Nephron progenitor cell (in vitro differentiated cells): ENCODE measurements around the gene ADGRV1.

ENCODE experiments used
- DNase-seq: peaks from one replicate; pipeline ENCODE4 v3.0.0; 2021
- H3K27ac Mint-ChIP-seq: 2 replicates; pipeline ENCODE4 v1.8.0; 2021; ENCODE audit warnings: mild to moderate bottlenecking, moderate library complexity, mixed read lengths
- H3K27me3 Mint-ChIP-seq: 2 replicates; pipeline ENCODE4 v1.8.0; 2021; ENCODE audit warnings: mild to moderate bottlenecking, low read depth, mixed read lengths; ENCODE audit not compliant: poor library complexity
- H3K36me3 Mint-ChIP-seq: 2 replicates; pipeline ENCODE4 v1.8.0; 2021; ENCODE audit warnings: low read depth, mixed read lengths
- H3K4me1 Mint-ChIP-seq: 2 replicates; pipeline ENCODE4 v1.8.0; 2021; ENCODE audit warnings: mixed read lengths
- H3K4me3 Mint-ChIP-seq: 2 replicates; pipeline ENCODE4 v1.8.0; 2021; ENCODE audit warnings: mild to moderate bottlenecking, moderate library complexity, mixed read lengths
- H3K9me3 Mint-ChIP-seq: 2 replicates; pipeline ENCODE4 v1.8.0; 2021; ENCODE audit warnings: mild to moderate bottlenecking, moderate library complexity, mixed read lengths
- TF ChIP-seq, protein P1 (sequence below): fragments of 200-600 bp; sonication (generic); IDR thresholded peaks from 2 replicates; pipeline ENCODE4 v1.5.0; 2021; ENCODE audit warnings: antibody characterized with exemption

The ADGRV1 gene

DNA sequence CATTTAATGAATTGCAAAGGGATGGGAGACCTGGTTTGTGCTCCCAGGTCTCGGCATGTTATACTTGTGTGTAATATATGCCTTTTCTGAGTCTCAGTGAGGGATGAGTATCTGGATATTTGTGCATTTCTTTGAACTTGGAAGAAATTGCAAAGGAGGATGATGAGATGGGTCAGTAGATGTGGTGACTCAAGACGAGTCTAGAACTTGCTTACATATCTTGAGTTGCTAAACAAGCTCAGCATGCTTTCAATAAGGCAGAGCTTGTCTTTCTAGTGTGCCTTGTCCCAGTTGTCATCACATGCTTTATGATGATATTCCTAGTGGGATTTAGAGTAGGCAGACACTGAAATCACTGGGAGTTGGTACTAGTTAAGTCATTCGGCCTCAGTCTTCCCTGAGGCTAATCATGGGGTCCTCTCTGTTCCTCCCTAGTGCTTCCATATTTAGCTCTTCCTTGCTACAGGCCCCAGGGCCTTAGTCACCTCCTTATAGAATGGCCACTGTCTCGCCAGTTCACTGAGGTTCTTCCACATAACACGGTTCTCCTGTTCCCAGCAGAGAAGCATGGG is 602.2 kb downstream of the ADGRV1 start:
- no peaks in the 10 kb centered on the region for H3K9me3 Mint-ChIP-seq
- peaks cover 7% of the 10 kb centered on the region for H3K4me1 Mint-ChIP-seq
- no peak for DNase-seq
- TF ChIP-seq, protein P1, sequence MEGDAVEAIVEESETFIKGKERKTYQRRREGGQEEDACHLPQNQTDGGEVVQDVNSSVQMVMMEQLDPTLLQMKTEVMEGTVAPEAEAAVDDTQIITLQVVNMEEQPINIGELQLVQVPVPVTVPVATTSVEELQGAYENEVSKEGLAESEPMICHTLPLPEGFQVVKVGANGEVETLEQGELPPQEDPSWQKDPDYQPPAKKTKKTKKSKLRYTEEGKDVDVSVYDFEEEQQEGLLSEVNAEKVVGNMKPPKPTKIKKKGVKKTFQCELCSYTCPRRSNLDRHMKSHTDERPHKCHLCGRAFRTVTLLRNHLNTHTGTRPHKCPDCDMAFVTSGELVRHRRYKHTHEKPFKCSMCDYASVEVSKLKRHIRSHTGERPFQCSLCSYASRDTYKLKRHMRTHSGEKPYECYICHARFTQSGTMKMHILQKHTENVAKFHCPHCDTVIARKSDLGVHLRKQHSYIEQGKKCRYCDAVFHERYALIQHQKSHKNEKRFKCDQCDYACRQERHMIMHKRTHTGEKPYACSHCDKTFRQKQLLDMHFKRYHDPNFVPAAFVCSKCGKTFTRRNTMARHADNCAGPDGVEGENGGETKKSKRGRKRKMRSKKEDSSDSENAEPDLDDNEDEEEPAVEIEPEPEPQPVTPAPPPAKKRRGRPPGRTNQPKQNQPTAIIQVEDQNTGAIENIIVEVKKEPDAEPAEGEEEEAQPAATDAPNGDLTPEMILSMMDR: no peak
- no peaks in the 10 kb centered on the region for H3K27me3 Mint-ChIP-seq
- H3K4me3 Mint-ChIP-seq: no peak overlapping the region
- H3K36me3 Mint-ChIP-seq: peaks cover 15% of the 10 kb centered on the region
- no peak overlapping the region for H3K27ac Mint-ChIP-seq

DNA sequence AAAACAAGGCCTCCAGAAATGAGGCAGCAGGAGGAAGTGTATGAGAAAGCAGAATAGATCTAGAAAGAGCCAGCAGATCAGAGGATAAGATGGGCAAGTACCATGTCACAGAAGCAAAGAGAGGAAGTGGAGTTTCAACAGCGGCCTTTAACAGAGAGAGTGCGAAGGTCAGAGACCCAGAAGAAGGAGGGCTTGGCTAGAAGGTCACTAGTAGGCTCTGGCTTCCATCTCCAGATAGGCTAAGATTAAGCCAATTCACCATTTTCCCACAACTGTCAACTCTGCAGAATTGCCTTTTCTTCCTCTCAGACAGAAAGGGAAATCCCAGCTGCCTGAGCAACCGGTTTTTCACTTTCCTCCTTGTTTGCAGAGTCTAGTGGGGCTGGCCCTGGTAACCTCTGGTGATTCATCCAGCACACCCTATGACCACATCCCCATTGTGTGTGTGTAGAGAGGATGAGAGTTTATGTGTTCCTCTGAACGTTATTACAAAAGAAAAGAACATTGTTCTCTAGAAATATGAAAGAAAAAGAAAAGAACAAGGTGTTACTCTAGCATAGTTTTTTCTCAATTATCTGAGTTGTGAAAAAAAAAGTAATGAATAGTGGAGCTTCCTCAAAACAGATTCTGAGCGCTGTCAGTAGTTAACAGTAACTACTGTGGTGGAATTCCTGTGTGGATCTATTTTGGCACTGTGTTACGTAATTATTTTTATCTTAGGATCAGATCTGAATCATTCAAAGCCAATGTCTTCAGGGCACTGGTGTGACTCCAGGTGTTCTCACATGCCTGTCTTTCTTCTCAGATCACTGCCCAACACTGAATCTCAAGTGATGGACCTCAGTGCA is 604.2 kb downstream of the ADGRV1 start:
- no peak for DNase-seq
- TF ChIP-seq, protein P1: no peak
- no peaks in the 10 kb centered on the region for H3K27me3 Mint-ChIP-seq
- no peak overlapping the region for H3K4me3 Mint-ChIP-seq
- H3K27ac Mint-ChIP-seq: peak overlapping the region; percentile 64
- H3K36me3 Mint-ChIP-seq: peaks cover 9% of the 10 kb centered on the region
- H3K9me3 Mint-ChIP-seq: no peaks in the 10 kb centered on the region
- peaks cover 7% of the 10 kb centered on the region for H3K4me1 Mint-ChIP-seq

DNA sequence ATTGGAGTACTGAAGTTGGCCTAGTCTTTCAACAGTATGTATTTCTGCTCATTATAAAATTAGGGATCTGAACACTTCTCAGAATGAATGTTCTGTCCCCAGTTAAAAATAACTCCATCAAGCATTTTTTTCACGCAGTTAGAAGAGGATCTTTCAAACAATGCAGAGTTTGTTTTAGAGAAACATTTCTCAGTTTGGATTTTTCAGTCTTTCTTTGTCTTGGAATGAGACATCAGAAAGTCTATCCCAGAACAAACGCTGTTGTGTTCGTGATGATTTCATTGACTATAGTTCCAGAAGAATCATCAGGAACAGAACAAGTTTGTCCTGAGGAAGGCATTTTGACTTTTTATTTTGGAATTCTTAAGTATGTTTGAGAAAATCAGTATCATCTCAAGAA is 605.8 kb downstream of the ADGRV1 start:
- no peak overlapping the region for H3K4me3 Mint-ChIP-seq
- H3K36me3 Mint-ChIP-seq: no peaks in the 10 kb centered on the region
- peaks cover 7% of the 10 kb centered on the region for H3K4me1 Mint-ChIP-seq
- H3K27me3 Mint-ChIP-seq: no peaks in the 10 kb centered on the region
- no peaks in the 10 kb centered on the region for H3K9me3 Mint-ChIP-seq
- TF ChIP-seq, protein P1: no peak
- no peak overlapping the region for H3K27ac Mint-ChIP-seq
- DNase-seq: no peak

DNA sequence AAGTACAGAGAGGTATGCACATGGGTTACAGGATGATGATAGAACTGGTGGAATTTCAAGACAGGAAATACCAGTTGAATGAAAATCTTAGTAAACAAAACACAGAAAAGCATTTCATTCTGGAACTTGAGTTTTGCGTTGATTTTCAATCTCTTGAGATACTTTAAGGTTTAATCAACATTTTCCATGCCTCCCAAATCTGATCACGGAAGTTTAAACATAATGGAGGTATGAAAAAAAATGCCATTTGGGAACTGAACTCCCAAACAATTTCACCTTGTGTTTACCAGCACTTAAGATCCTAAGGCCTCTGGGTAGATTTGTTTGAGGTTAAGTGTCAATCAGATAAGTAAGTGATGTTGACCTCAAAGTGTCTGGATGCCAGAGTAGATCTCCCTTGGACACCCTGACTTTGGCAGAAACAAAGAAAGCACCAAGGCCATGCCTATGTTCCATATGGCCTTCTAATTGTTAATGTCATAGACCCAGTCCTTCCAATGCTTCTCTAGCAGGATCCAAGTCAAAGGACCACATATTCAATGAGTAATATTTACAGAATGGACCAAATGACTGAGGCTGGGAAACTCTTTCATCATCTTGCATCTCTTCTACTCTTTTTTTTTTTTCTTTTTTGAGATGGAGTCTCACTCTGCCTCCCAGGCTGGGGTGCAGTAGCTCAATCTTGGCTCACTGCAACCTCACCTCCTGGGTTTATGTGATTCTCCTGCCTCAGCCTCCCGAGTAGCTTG is 607.6 kb downstream of the ADGRV1 start:
- H3K27ac Mint-ChIP-seq: no peak overlapping the region
- no peaks in the 10 kb centered on the region for H3K36me3 Mint-ChIP-seq
- TF ChIP-seq, protein P1: no peak
- H3K4me3 Mint-ChIP-seq: no peak overlapping the region
- no peak for DNase-seq
- H3K27me3 Mint-ChIP-seq: no peaks in the 10 kb centered on the region
- peaks cover 7% of the 10 kb centered on the region for H3K4me1 Mint-ChIP-seq
- no peaks in the 10 kb centered on the region for H3K9me3 Mint-ChIP-seq

DNA sequence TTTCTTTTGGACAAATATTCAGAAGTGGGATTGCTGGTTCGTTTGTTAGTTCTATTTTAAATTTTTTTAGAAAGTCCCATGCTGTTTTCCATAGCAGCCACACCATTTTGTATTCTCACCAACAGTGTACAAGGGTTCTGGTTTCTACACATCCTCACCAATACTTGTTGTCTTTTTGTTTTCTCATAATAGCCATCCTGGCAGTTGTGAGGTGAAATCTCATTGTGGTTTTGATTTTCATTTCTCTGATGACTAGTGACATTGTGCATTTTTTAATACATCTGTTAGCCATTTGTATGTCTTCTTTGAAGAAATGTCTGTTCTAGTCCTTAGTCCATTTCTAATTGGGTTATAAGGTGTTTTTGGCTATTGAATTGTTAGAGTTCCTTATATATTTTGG is 610.3 kb downstream of the ADGRV1 start:
- TF ChIP-seq, protein P1: no peak
- DNase-seq: no peak
- Mint-ChIP-seq H3K9me3 (no peaks in the 10 kb centered on the region), H3K36me3 (no peaks in the 10 kb centered on the region), H3K27ac (no peak overlapping the region), H3K4me3 (no peak overlapping the region), H3K4me1 (no peaks in the 10 kb centered on the region), H3K27me3 (no peaks in the 10 kb centered on the region)
